Peyer's patch (tissue), 4 donors: ENCODE results near the gene MYO9A.

Experiments used
- CTCF ChIP-seq, 6 experiments: fragments of 450-650 bp in 4 of 6; fragments of 200-600 bp in 2 of 6; sonication (generic) in 1 of 6; IDR thresholded peaks; one replicate each; pipeline ENCODE4 v1.5.1; 2017 to 2019; ENCODE audit warnings: antibody characterized with exemption in 6 of 6, mild to moderate bottlenecking in 3 of 6, moderate library complexity in 1 of 6
- POLR2A ChIP-seq, 2 donors: fragments of 450-650 bp; IDR thresholded peaks; one replicate each; pipeline ENCODE4 v1.5.1; 2017; ENCODE audit warnings: antibody characterized with exemption in 2 of 2, mild to moderate bottlenecking in 2 of 2, moderate library complexity in 2 of 2

- TF ChIP-seq CTCF (IDR thresholded peaks at IDR 0.05) (no peak), POLR2A (IDR thresholded peaks at IDR 0.05) (no peak)
Observed at GRCh38 chr15:71781965-71782265, 336.0 kb downstream of the MYO9A start.
